ENCODE data around the gene FOXR1. TPM values are rescaled to one million over a fixed set of nuclear protein-coding genes. Genes with fewer than 3 reads are reported as not detected.

Gene FOXR1
- not detected in 2 replicates for total RNA-seq (2014; rRNA removed; shearing (Covaris generic))
- polyA plus RNA-seq (2014; cell fraction: nucleus; rRNA removed), result not detected in 2 replicates

- DNase-seq (ENCODE audit: extremely low read depth, low read depth), result no peak
Measured at GRCh38 chr11:118971646-118972045, at the start of gene FOXR1. Gene FOXR1 (plus strand): TSS chr11:118971761. CDS start chr11:118971932, 171 bp downstream.

DNA sequence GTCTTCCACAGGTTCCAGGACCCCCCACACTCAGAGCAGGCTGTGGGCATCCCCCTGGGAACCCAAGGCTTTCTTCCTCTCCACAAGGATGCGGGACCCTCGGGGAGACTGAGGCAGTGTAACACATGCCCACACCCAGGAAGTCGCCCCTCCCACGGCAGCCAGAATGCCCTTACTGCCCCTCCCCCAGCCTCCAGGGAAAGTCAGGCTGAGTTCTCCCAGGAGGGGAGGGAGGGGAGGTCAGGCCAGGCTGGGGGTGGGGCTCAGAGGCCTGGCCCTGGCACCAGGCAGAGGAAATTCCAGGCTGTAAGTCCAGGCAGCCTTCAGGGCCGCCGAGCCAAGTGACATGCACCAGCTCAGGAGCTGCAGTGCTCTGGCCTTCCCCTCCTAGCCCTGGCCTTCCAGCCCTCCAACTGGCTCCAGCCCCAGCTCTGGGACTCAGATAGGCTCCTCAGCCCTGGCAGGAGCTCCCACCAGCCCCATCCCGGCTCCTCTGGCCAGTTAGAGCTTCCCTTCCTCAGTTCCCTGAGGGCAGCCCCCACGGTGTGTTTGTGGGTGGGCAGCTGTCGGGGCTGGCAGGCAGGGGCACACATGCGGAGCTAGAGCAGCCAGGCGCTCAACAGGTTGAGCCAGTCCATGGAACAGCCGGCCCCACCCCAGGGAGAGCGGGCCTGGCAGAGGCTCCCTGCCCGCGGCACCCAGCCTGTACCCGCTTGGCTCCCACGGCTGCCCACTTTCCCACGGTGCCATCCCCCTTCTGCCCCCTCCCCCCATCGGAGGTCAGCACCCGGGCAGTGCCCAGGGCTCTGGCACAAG is 49.4 kb upstream of the FOXR1 start:
- DNase-seq (ENCODE audit: extremely low read depth, low read depth), result peak; percentile 83

DNA sequence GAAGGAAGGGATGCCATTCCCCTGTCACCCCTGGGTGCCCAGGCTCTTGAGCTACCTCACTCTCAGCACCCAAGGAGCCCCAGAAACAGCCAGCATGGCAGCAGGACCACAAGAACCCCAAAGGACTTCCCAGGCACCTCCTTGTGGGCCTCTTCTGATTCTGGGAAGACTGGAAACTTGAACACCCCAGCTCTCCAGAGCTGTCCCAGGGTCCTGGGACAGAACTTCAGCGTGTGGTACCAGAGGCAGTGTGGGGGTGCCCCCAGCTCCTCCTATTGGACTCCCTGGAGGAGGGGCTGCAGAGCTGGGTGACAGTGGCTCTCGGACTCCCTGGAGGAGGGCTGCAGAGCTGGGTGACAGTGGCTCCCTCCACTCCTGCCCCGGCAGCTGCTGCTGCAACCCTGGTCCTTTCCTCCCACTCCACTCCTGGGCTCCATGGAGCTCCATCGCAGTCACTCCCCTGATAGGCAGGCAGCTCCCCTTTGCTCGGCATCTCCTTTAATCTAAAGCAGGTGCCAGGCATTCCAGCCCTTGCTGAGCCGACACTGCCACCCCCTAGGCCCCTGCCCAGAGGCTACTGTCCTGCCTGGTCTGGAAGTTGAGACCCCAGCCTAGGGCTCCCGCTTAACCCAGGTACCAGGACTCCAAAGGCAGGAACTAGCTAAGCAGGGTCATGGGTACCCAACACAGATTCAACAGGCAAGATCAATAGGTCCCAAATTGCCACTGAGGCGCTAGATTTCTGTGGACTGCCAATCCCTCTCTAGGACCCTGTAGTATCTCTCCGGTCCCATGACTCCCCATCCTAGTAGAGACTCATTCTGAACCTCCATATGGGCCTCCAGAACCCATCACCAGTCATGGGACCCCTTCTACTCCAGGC is 48.6 kb upstream of the FOXR1 start:
- no peak for DNase-seq (ENCODE audit: extremely low read depth, low read depth)

- no peak for DNase-seq (ENCODE audit: extremely low read depth, low read depth)
Measured at GRCh38 chr11:118923721-118924587, 47.6 kb upstream of the FOXR1 start.

DNA sequence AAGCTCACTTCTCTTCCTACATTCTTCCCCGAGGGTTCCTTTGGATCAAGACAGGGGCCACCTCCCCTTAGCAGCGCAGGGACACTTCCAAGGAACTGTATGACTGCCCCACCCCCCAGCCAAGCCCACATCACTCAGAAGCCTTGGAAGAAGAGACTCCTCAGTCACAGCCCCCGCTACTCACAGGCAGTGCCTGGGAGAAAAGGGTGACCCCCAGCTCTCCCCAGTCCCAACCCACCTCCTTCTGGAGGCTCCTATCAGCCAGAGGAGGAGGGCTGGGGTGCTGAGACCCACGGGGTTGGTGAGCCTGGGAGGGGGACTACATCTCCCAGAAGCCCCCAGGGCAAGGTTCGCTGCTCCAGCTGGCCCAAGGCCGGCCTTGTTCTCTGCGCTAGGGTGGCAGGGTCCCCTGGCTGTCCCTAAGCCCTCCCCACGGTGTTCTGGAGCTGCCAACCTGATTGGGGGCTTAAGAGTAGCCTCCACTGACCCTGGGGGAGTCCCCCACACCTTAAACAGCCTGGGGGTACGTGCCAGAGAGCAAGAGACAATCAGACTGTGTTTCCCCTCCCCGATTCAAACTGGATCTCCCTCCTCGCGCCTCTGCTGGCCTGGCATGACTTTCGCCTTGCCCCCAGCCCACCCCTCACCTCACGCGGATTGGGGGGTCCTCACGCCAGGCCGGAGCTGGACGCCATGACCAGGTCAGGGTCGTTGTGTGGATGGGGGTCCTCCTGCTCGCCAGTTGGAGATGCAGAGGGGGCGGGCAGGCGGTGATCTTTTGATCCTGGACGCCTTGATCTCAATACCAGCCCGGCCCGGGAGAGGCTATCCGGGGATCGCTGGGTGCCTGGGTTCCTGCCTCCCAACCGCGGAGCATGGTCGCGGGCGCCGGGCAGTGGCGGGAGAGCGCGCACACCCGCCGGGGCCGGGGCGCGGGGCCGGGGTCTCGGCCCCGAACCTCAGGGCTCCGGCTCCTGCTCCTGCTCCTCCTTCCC is 46.7 kb upstream of the FOXR1 start:
- DNase-seq (ENCODE audit: extremely low read depth, low read depth), result no peak

DNA sequence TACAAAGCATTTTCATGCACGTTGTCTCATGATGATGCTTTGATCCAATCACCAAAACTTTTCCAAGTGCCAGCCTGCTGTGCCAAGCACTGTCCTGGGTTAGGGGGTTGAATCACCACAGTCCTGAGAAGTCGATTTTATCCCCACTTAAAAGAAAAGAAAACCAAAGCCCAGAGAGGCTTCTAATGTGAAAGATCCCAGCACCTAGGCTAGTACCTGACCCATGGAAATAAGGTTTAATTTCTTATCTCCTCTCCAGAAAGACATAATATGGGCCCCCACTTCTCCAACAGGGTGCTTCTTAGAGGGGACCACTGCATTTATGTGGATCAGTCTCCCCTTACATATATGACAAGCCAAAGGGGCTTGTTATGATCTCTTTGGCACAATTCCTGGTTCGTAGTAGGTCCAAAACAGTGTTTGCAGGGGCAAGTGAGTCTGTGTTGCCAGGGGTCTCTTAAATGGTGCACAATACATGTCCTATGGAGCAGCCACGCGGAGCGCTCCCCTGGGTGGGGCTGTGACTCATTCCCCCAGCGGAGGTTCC is 43.9 kb upstream of the FOXR1 start:
- DNase-seq (ENCODE audit: extremely low read depth, low read depth), result no peak

DNA sequence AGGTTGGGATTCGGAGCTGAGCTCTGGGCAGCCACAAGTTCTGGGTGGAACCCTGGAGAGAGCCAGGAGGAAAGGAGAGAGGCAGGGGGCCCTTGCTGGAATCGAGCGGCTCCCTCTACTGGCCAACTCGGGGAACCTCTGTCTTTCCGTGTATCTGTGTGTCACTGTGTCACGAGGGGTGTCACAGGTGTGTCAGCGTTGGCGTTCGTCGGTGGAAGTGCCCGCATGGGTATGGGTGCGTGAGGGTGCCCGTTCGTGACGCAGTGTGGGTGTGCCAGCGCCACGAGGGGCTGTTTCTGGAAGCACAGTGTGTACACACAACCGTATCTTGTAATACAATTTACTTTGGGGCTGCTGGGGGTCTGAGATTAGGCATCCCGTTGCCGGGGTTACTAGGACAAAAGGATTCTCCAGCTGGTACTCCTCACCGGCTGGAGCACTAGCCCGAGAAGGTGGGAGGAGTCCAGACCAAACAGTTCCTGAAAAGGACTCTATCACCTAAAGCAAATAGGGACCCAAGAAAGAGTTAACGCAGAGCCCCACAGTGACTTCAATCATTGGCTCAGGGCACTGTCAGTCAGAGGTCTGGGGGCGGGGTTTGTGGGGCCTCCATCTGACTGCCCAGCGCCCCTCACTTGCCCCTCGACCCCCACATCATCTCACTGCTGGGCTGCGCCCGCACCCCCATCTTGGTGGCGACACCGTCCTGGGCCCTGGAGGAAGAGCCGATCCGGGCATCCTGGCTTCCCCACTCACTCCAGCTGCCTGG is 43.3 kb upstream of the FOXR1 start:
- peak; percentile 88 for DNase-seq (ENCODE audit: extremely low read depth, low read depth)

DNA sequence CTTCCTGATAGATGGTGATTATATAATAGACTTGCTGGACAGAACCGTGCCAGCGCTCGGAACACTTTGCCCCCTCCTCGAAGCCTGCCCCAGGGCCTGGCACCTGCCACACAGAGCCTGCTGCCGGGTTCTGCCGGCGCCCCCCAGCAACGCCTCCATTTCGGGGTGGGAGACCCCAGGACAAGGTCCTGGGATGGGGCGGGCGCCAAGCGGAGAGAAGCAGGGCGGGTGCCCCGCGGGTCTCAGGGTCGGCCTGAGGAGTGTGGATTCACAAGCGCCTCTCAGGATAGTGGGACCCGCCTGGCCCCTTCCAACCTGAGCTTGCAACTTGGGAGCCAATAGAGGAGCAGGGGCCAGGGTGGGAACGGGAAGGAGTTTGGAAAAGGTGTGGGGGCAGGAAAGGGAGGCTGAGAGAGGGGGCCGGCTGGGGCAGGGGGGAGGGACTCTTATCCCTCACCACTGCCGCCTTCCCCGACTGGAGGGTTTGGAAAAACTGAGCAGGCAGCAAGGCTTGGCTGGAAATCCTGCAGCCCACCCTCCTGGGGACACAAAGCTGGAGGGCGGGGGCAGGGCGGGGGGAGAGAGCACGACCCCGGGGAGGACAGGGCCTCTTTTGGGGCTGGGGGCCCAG is 42.6 kb upstream of the FOXR1 start:
- no peak for DNase-seq (ENCODE audit: extremely low read depth, low read depth)

GRCh38 chr11:118929501-118930093 is 42.0 kb upstream of the FOXR1 start:
- DNase-seq (ENCODE audit: extremely low read depth, low read depth), result peak; percentile 49

- peak; percentile 64 for DNase-seq (ENCODE audit: extremely low read depth, low read depth)
Measured at GRCh38 chr11:118930094-118930712, 41.4 kb upstream of the FOXR1 start.

DNA sequence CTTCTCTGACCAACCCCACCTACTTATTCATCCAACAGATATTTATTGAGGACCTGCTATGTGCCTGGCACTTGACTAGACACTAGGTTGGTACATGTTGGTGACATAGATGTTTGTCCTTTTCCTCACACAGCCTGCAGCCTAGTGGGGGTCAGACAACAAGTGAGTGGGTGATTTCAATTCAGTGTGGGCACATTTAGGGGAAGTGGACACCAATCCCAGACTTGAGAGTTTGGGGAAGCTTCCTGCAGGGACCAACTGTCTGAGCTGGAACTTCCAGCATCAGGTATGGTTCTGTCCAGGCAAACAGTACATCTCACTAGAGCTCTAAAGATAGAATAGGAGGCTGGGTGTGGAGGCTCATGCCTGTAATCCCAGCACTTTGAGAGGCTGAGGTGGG is 40.0 kb upstream of the FOXR1 start:
- no peak for DNase-seq (ENCODE audit: extremely low read depth, low read depth)

- DNase-seq (ENCODE audit: extremely low read depth, low read depth), result no peak
Measured at GRCh38 chr11:118933486-118933885, 38.1 kb upstream of the FOXR1 start.

GRCh38 chr11:118935376-118935775 is 36.2 kb upstream of the FOXR1 start:
- no peak for DNase-seq (ENCODE audit: extremely low read depth, low read depth)

- DNase-seq (ENCODE audit: extremely low read depth, low read depth), result no peak
Measured at GRCh38 chr11:118938491-118939403, 32.8 kb upstream of the FOXR1 start.

DNA sequence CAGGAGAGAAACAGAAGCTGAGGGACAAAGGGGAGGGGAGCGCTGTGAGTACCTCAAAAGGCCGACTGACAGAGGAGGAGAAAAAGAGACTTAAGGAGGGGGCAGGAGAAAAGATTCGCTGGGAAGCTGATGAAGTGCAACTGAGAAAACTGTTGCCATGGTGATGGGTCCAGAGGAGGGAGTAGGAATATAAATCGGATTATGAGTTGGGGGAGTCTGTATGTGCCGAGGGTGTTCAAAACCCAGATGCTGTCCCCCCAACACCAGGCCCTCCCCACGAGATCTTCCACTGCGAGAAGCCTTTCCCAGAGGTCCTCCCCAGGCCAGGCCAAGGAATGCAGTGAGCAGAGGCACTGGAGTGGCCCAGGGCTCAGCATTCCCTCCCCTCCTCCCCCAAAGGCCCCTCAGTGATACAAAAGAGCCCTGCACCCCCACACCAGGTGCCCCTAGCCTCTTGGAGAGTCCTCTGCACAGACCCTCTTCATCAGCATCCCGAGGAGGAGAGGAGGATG is 32.1 kb upstream of the FOXR1 start:
- DNase-seq (ENCODE audit: extremely low read depth, low read depth), result no peak

Data from NCI-H460 (cell line).